Measurements from ENCODE around the gene CSGALNACT2.

- TF ChIP-seq CTCF (IDR thresholded peaks at IDR 0.05) = no peak
- TF ChIP-seq POLR2A (IDR thresholded peaks at IDR 0.05) = no peak
- no peak for TF ChIP-seq EP300 (IDR thresholded peaks at IDR 0.05)
Measured at GRCh38 chr10:43227911-43228782, 89.9 kb downstream of the CSGALNACT2 start.
